Subcutaneous abdominal adipose tissue (tissue), 5 donors: ENCODE measurements around the gene OR5A1.

Experiments used
- H3K27ac ChIP-seq: one replicate; pipeline ENCODE4 v1.7.0; 2013; ENCODE audit warnings: low read depth, mild to moderate bottlenecking, inconsistent platforms, low read length, moderate library complexity
- H3K27me3 ChIP-seq, 5 donors: one replicate each; pipeline ENCODE4 v1.7.0; 2013; ENCODE audit warnings: low read length in 5 of 5, inconsistent platforms in 1 of 5; ENCODE audit not compliant: control insufficient read depth in 5 of 5, insufficient read depth in 4 of 5
- H3K36me3 ChIP-seq, 5 donors: one replicate each; pipeline ENCODE4 v1.7.0; 2013; ENCODE audit warnings: low read length in 5 of 5; ENCODE audit not compliant: control insufficient read depth in 5 of 5, insufficient read depth in 5 of 5
- H3K4me1 ChIP-seq, 5 donors: one replicate each; pipeline ENCODE4 v1.7.0; 2013; ENCODE audit warnings: low read length in 5 of 5, mild to moderate bottlenecking in 3 of 5, moderate library complexity in 1 of 5; ENCODE audit not compliant: control insufficient read depth in 5 of 5, insufficient read depth in 5 of 5
- H3K4me3 ChIP-seq, 5 donors: one replicate each; pipeline ENCODE4 v1.7.0; 2013; ENCODE audit warnings: low read length in 5 of 5, low read depth in 1 of 5
- H3K9ac ChIP-seq, 5 donors: one replicate each; pipeline ENCODE4 v1.7.0; 2013; ENCODE audit warnings: low read length in 5 of 5, mild to moderate bottlenecking in 4 of 5, moderate library complexity in 3 of 5
- H3K9me3 ChIP-seq, 5 donors: one replicate each; pipeline ENCODE4 v1.7.0; 2013; ENCODE audit warnings: low read length in 5 of 5; ENCODE audit not compliant: control insufficient read depth in 5 of 5
- donor health status: healthy.
- donor health status: healthy.
- donor health status: healthy.
- donor health status: healthy.
- donor health status: healthy.

OR5A1 gene

DNA sequence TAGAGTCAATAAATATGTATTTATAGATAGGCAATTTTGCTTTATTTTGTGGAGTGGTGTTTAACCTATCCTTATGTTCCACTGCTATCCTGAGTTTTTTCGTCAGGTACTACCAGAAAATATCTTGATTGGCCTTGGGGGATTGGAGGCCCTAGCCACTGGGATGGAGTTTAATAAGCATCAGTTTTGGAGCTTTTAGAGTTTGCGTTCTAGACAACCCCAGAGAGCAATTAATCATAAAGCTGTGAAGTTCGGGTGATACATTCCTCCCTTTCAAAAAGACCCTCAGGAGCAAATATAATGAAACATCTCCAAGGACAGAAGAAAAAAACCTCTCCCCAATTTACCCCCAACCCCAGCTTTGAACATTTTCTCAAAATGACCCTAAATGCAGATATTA is at the start of gene OR5A1:
Gene OR5A1 (plus strand): TSS at position 301 of the 400 bp plus-strand sequence. CDS start 6,700 bp downstream, outside the sequence.
- Histone ChIP-seq H3K4me3 (no peak within 1 kb of the TSS), H3K9ac (no peak within 1 kb of the TSS), H3K36me3 (no peaks in the 10 kb centered on the region), H3K9me3 (no peaks in the 10 kb centered on the region), H3K27ac (no peak within 1 kb of the TSS), H3K4me1 (no peaks in the 10 kb centered on the region), H3K27me3 (no peaks in the 10 kb centered on the region)

DNA sequence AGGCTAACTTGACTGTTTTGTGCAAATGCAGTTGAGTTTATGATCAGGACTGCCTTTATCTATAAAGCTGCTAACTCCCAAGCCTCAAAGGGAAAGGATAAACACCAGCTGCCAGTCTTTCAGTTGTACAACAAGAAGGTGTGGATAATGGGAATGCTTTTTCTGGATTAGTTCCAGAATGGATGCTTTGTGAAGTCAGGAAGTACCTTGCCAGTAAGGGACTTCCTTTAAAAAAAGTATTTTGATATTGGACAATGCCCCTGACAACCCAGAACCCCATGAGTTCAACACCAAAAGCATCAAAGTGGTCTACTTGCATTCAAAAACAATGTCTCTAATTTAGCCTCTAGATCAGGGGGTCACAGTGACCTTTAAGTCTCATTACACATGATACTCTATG is 42.1 kb upstream of the OR5A1 start:
- no peak overlapping the region for H3K27ac ChIP-seq
- H3K9ac ChIP-seq = no peak overlapping the region
- H3K36me3 ChIP-seq = no peaks in the 10 kb centered on the region
- H3K27me3 ChIP-seq = no peaks in the 10 kb centered on the region
- no peaks in the 10 kb centered on the region for H3K4me1 ChIP-seq
- peaks cover 0 to 2% (median 0%) of the 10 kb centered on the region in 5 donors for H3K9me3 ChIP-seq
- H3K4me3 ChIP-seq = no peak overlapping the region

GRCh38 chr11:59400461-59401261 is 35.6 kb upstream of the OR5A1 start:
- H3K4me1 ChIP-seq = no peaks in the 10 kb centered on the region

GRCh38 chr11:59401262-59401552 is 35.1 kb upstream of the OR5A1 start:
- Histone ChIP-seq H3K9me3 (peaks cover 0 to 8% (median 5%) of the 10 kb centered on the region in 5 donors), H3K9ac (no peak overlapping the region), H3K27ac (no peak overlapping the region), H3K36me3 (no peaks in the 10 kb centered on the region), H3K4me3 (no peak overlapping the region), H3K27me3 (no peaks in the 10 kb centered on the region), H3K4me1 (no peaks in the 10 kb centered on the region)

More at GRCh38 chr11:59400461-59401261, 35.6 kb upstream of the OR5A1 start:
- no peaks in the 10 kb centered on the region for H3K27me3 ChIP-seq
- H3K27ac ChIP-seq = no peak overlapping the region
- no peak overlapping the region for H3K9ac ChIP-seq
- peaks cover 0 to 9% (median 5%) of the 10 kb centered on the region in 5 donors for H3K9me3 ChIP-seq
- no peak overlapping the region for H3K4me3 ChIP-seq
- no peaks in the 10 kb centered on the region for H3K36me3 ChIP-seq

DNA sequence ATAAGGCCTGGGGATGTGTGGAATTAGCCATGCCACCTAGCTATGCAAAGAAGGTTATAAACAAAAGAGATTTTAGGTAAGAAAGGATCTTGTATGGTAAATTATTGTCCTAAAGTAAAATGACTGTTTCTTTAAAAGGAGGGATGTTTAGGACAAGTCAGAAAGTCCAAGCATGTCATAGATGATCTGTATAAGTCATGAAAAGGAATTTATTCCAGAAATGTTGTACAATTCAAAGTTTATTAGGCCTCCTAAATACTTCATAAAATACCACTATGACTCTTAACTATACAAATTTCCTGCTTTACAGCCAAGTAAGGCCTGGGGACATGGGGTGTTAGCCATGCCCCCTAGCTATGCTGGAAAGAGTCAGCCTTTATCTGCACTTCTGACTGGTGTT is 32.7 kb upstream of the OR5A1 start:
- H3K36me3 ChIP-seq = no peaks in the 10 kb centered on the region
- no peak overlapping the region for H3K4me3 ChIP-seq
- no peak overlapping the region for H3K27ac ChIP-seq
- no peaks in the 10 kb centered on the region for H3K27me3 ChIP-seq
- H3K4me1 ChIP-seq = no peaks in the 10 kb centered on the region
- peaks cover 0 to 9% (median 7%) of the 10 kb centered on the region in 5 donors for H3K9me3 ChIP-seq
- no peak overlapping the region for H3K9ac ChIP-seq

- no peak overlapping the region for H3K4me3 ChIP-seq
- H3K27ac ChIP-seq = no peak overlapping the region
- no peaks in the 10 kb centered on the region for H3K36me3 ChIP-seq
- H3K4me1 ChIP-seq = peaks cover 0 to 5% (median 0%) of the 10 kb centered on the region in 5 donors
- peaks cover 0 to 7% (median 0%) of the 10 kb centered on the region in 5 donors for H3K27me3 ChIP-seq
- H3K9ac ChIP-seq = no peak overlapping the region
- peaks cover 0 to 20% (median 7%) of the 10 kb centered on the region in 5 donors for H3K9me3 ChIP-seq
Observed at GRCh38 chr11:59413646-59414045, 22.6 kb upstream of the OR5A1 start.

DNA sequence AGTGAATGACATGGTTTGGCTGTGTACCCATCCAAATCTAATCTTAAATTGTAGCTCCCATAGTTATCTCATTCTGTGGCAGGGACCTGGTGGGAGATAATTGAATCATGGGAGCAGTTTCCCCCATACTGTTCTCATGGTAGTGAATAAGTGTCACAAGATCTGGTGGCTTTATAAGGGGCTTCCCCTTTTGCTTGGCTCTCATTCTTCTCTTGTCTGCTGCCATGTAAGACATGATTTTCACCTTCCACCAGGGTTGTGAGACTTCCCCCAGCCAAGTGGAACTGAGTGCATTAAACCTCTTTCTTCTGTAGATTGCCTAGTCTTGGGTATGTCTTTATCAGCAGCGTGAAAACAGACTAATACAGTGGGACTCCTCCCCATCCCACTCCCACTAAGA is 21.2 kb upstream of the OR5A1 start:
- H3K36me3 ChIP-seq = no peaks in the 10 kb centered on the region
- H3K9me3 ChIP-seq = peaks cover 0 to 8% (median 0%) of the 10 kb centered on the region in 5 donors
- H3K4me1 ChIP-seq = peaks cover 0 to 5% (median 0%) of the 10 kb centered on the region in 5 donors
- no peak overlapping the region for H3K9ac ChIP-seq
- H3K4me3 ChIP-seq = no peak overlapping the region
- no peak overlapping the region for H3K27ac ChIP-seq
- H3K27me3 ChIP-seq = peaks cover 0 to 7% (median 0%) of the 10 kb centered on the region in 5 donors

- Histone ChIP-seq H3K9ac (no peak overlapping the region), H3K9me3 (no peaks in the 10 kb centered on the region), H3K27me3 (peaks cover 0 to 7% (median 0%) of the 10 kb centered on the region in 5 donors), H3K4me3 (no peak overlapping the region), H3K4me1 (peaks cover 0 to 5% (median 0%) of the 10 kb centered on the region in 5 donors), H3K27ac (no peak overlapping the region), H3K36me3 (no peaks in the 10 kb centered on the region)
Observed at GRCh38 chr11:59416613-59417012, 19.7 kb upstream of the OR5A1 start.

DNA sequence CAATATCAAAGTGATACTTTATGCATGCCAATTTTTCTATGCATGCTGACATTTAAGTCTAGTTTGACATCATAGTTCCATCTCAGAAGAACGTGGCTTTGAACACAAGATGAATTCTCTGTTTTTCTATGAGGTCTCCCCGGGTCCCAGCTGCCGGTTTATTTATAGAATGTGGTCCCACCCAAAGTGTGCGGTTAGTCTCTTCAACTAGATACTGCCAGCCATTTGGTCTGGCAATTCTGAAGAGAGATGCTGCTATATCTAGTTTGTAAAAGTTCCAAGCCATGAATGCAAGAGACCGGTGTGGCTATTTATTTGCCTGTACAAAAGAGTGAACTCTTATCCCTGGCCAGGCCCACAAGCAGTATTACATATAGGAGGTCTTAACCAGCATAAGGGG is 19.2 kb upstream of the OR5A1 start:
- no peak overlapping the region for H3K4me3 ChIP-seq
- H3K9ac ChIP-seq = no peak overlapping the region
- H3K9me3 ChIP-seq = no peaks in the 10 kb centered on the region
- H3K4me1 ChIP-seq = peaks cover 0 to 5% (median 0%) of the 10 kb centered on the region in 5 donors
- peaks cover 0 to 7% (median 0%) of the 10 kb centered on the region in 5 donors for H3K27me3 ChIP-seq
- H3K36me3 ChIP-seq = no peaks in the 10 kb centered on the region
- no peak overlapping the region for H3K27ac ChIP-seq

DNA sequence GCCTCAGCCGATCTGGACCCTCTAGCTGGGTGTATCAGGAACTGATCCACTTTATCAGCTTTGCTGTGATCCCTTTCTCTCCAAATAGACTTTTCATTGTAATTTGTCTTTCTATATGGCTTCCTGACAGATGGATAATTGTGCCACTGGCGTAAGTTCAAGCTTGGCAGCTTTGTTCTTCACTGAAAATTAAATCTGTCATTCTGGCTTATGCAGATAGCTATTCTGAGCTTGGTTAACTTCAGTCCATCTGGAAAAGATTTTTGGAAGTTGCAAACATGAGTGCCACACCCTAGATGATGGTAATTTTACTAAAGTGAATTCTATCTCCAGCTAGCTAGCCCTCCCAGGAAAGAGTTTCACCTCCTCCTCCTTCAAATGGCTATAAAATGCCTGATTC is 18.1 kb upstream of the OR5A1 start:
- H3K9ac ChIP-seq = no peak overlapping the region

More for the DNA sequence above, 18.1 kb upstream of the OR5A1 start:
- peaks cover 0 to 7% (median 0%) of the 10 kb centered on the region in 5 donors for H3K27me3 ChIP-seq
- H3K4me1 ChIP-seq = peaks cover 0 to 4% (median 0%) of the 10 kb centered on the region in 5 donors
- no peak overlapping the region for H3K4me3 ChIP-seq
- no peaks in the 10 kb centered on the region for H3K36me3 ChIP-seq
- H3K27ac ChIP-seq = no peak overlapping the region
- H3K9me3 ChIP-seq = no peaks in the 10 kb centered on the region
